GM19438 (cell line): Measurements from ENCODE around the gene KCNQ1.

Experiments
- ATAC-seq: cut with Tn5 transposase; IDR thresholded peaks from one replicate; pipeline ENCODE4 v1.9.1; 2021; ENCODE audit warnings: low read depth; ENCODE audit not compliant: unreplicated experiment

KCNQ1 gene

GRCh38 chr11:2891326-2892214, 446.8 kb downstream of the KCNQ1 start:
- ATAC-seq, result no peak

GRCh38 chr11:2892215-2892966, 447.6 kb downstream of the KCNQ1 start:
- no peak for ATAC-seq

DNA sequence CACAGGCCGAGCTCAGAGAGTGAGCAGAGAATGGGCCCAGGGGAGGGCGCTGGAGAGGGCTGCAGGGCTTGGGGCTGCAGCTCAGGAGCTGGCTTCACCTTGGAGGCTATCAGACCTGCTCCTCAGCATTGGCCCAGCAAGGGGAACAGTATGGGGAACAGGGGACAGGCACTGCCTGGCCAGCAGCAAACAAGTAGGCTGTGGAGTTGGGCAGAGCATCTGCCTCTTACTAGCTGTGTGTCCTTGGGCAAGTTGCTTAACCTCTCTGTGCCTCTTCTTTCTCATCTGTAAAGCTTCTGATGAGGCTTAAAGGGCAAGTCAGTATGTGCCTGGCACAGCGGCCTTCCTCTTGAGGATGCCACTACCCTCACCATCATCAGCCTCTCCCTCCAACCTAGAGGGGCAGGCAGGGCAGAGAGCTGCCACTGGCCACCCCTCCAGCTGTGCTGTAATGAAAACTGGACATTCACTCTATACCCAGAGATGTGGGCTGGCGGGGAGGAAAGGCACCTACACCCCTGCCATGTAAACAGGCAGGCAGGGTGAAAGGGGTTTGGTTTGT, 448.2 kb downstream of the KCNQ1 start:
- no peak for ATAC-seq

DNA sequence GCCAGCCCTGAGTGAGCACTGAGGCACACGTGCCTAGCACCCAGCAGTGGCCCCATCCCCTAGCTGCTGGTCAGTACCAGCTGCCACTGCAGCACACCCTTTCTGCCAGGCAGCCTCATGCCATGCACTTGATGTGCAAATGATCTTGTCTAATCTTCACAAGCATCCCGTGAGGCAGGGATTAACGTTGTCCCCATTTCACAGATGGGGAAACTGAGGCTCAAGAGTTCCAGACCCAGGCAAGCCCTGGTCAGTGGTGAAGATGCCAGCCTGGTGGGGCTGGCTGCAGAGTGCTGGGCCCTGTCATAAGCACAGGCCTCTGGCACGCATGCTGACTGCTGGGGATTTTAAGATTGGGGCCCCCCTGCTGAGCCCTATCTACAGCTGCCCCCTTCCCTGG, 449.1 kb downstream of the KCNQ1 start:
- no peak for ATAC-seq

GRCh38 chr11:2896047-2896446, 451.2 kb downstream of the KCNQ1 start:
- ATAC-seq, result no peak

- no peak for ATAC-seq
Measured at GRCh38 chr11:2897048-2897447, 452.2 kb downstream of the KCNQ1 start.

DNA sequence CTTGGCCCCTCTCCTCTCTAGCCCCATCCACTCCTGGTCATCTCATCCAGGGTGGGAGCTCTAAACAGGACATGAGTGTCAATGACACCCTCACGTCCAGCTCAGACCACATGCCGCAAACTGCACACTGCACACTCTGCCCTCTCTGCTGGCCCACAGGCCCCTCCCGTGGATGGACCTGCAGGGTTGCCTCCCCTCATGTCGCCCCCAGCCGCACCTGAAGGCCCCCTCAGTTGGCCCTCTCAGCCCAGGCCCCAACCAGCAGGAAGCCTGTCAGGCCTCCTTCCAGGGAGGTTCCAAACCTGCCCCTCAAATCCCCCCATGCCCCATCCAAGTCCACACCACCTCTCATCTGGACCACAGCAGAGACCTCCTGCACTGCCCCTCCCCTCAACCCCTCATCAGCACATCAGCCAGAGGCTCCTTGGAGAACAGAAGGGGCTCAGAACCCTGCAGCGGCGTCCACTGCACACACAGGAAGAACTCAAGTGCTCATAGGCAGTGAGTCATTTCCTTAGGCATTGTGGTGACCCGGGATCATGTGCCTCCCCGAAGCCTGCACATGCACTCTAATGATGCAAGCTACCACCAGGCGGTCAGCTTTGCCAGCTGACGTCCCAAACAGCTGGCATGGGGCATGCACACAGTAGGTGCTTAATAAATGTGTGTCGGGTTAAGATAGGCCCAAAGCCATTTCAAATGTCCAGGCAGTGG, 453.7 kb downstream of the KCNQ1 start:
- no peak for ATAC-seq
